T-cell (primary cell): ENCODE results near the gene SAV1. TPM values are rescaled to one million over a fixed set of nuclear protein-coding genes. Genes with fewer than 3 reads are reported as not detected.
"Not testable (repeated sequence)": the region's sequence is repeated elsewhere in the genome, so short reads cannot be mapped to it uniquely, and the experiment has no call there.

Experiments used
- ATAC-seq, 4 experiments: fragments of 200-7000 bp in 3 of 4; fragments of 150-1000 bp in 1 of 4; cut with Tn5 transposase; replicated peaks in 1 of 4; 1 replicate in 3 of 4; 2 replicates in 1 of 4; pipeline ENCODE4 v1.10.0; 2021; ENCODE audit warnings: moderate library complexity in 3 of 4, mild to moderate bottlenecking in 2 of 4, moderate number of reproducible peaks in 1 of 4
- CTCF ChIA-PET, 2 donors: fragments of 300-600 bp; sonication (Branson Sonifier 250); formaldehyde crosslinking; loops; one replicate each; lab custom pipeline; 2022; ENCODE audit warnings: antibody characterized with exemption in 2 of 2; lab: Charles Lee
- POLR2A ChIA-PET, 2 donors: fragments of 300-600 bp; sonication (Branson Sonifier 250); formaldehyde crosslinking; loops; one replicate each; lab custom pipeline; 2022; ENCODE audit warnings: antibody characterized with exemption in 2 of 2; lab: Charles Lee
- DNase-seq, 35 experiments: peaks; one replicate each; pipeline versions ENCODE4 v3.0.0 to v3.0.0-alpha.2; 2013 to 2023
- H3K27ac ChIP-seq: one replicate; pipeline ENCODE4 v1.5.1; 2013; ENCODE audit warnings: low read length
- H3K27me3 ChIP-seq, 2 experiments: replicated peaks in 1 of 2; 1 replicate in 1 of 2; 2 replicates in 1 of 2; pipeline versions ENCODE4 v1.6.1 to v1.7.0; 2013; ENCODE audit warnings: low read length in 1 of 2, mixed read lengths in 1 of 2; ENCODE audit not compliant: control insufficient read depth in 2 of 2, insufficient read depth in 2 of 2; ENCODE audit errors: extremely low read depth in 1 of 2
- H3K36me3 ChIP-seq, 2 donors: 1 replicate in 1 of 2; 2 replicates in 1 of 2; pipeline versions ENCODE4 v1.6.1 to v1.7.0; 2013; ENCODE audit warnings: low read length in 1 of 2; ENCODE audit not compliant: control insufficient read depth in 2 of 2, insufficient read depth in 1 of 2; ENCODE audit errors: extremely low read depth in 1 of 2
- H3K4me1 ChIP-seq, 2 experiments: 1 replicate in 1 of 2; 2 replicates in 1 of 2; pipeline versions ENCODE4 v1.6.1 to v1.7.0; 2013; ENCODE audit warnings: low read length in 2 of 2, mixed read lengths in 1 of 2; ENCODE audit not compliant: insufficient read depth in 2 of 2, control insufficient read depth in 1 of 2; ENCODE audit errors: extremely low read depth in 1 of 2
- H3K4me3 ChIP-seq, 2 donors: 1 replicate in 1 of 2; 2 replicates in 1 of 2; pipeline versions ENCODE4 v1.5.1 to v1.7.0; 2013; ENCODE audit warnings: mild to moderate bottlenecking in 2 of 2, low read length in 1 of 2, moderate library complexity in 1 of 2; ENCODE audit not compliant: control insufficient read depth in 1 of 2; ENCODE audit errors: extremely low read depth in 1 of 2
- H3K9me3 ChIP-seq: 2 replicates; pipeline ENCODE4 v1.7.0; 2013
- H3K27ac Mint-ChIP-seq, 2 donors: one replicate each; pipeline ENCODE4 v1.8.0; 2020 to 2021; ENCODE audit warnings: mild to moderate bottlenecking in 2 of 2, mixed read lengths in 2 of 2
- H3K27me3 Mint-ChIP-seq, 2 donors: one replicate each; pipeline ENCODE4 v1.8.0; 2021 to 2022; ENCODE audit warnings: mixed read lengths in 2 of 2
- H3K36me3 Mint-ChIP-seq: one replicate; pipeline ENCODE4 v1.8.0; 2021; ENCODE audit warnings: mixed read lengths
- H3K4me1 Mint-ChIP-seq, 3 donors: one replicate each; pipeline ENCODE4 v1.8.0; 2020 to 2022; ENCODE audit warnings: mixed read lengths in 3 of 3, mild to moderate bottlenecking in 1 of 3
- H3K4me3 Mint-ChIP-seq, 3 donors: one replicate each; pipeline ENCODE4 v1.8.0; 2020 to 2022; ENCODE audit warnings: mild to moderate bottlenecking in 3 of 3, mixed read lengths in 3 of 3, moderate library complexity in 3 of 3
- H3K9me3 Mint-ChIP-seq, 3 donors: one replicate each; pipeline ENCODE4 v1.8.0; 2020 to 2022; ENCODE audit warnings: mixed read lengths in 3 of 3
- WGBS: methylation state at CpG from one replicate; pipeline ENCODE4 v1.1.5; 2013; ENCODE audit warnings: missing lambda C conversion rate; ENCODE audit not compliant: insufficient coverage; 5-methylcytosine and 5-hydroxymethylcytosine counted together
- total RNA-seq, 35 experiments: library from RNA in 6 of 35; stranded (reverse) in 6 of 35; fragments of 120-200 nt in 1 of 35; gene quantifications; one replicate each; pipeline versions ENCODE4 v1.2.1 to v1.2.4 and lab custom pipeline; 2013 to 2026

The SAV1 gene
- total RNA-seq, 5 donors from 2014 or later (not counting 1 experiment from before 2014, with no cell fraction given), result 9.1 to 12.2 (median 11.1) TPM

GRCh38 chr14:50635141-50635540, 33.0 kb downstream of the SAV1 start:
- peaks cover 27% of the 10 kb centered on the region for H3K36me3 Mint-ChIP-seq
- ATAC-seq, result no peak
- no peak overlapping the region for H3K27ac Mint-ChIP-seq
- Histone ChIP-seq H3K27me3 (no peaks in the 10 kb centered on the region), H3K4me1 (no peaks in the 10 kb centered on the region), H3K9me3 (no peaks in the 10 kb centered on the region), H3K4me3 (no peak overlapping the region), H3K27ac (no peak overlapping the region), H3K36me3 (peaks cover under 1 to 3% of the 10 kb centered on the region in 2 donors)
- no peaks in the 10 kb centered on the region for H3K4me1 Mint-ChIP-seq
- H3K9me3 Mint-ChIP-seq, result no peaks in the 10 kb centered on the region
- H3K4me3 Mint-ChIP-seq, result no peak overlapping the region
- ChIA-PET CTCF (interaction anchor here in 1 of 2 donors (0.6 kb wide), 1 partner anchor 50 kb away, joined by 3 read pairs; no protein-coding TSS in a partner anchor), POLR2A (no interaction called here)
- H3K27me3 Mint-ChIP-seq, result no peaks in the 10 kb centered on the region
- 86% methylated on average over 1 of the region's 2 CpGs for WGBS
- DNase-seq, result no peak

GRCh38 chr14:50633954-50634353, 34.2 kb downstream of the SAV1 start:
- peaks cover 19% of the 10 kb centered on the region for H3K36me3 Mint-ChIP-seq
- CTCF ChIA-PET, result interaction anchor here in 1 of 2 donors (0.6 kb wide), 1 partner anchor 223 kb away, joined by 3 read pairs; no protein-coding TSS in a partner anchor
- no peak overlapping the region for H3K4me3 Mint-ChIP-seq
- Histone ChIP-seq H3K36me3 (peaks cover 0 to 3% of the 10 kb centered on the region in 2 donors), H3K9me3 (no peaks in the 10 kb centered on the region), H3K27me3 (no peaks in the 10 kb centered on the region), H3K4me3 (no peak overlapping the region), H3K27ac (no peak overlapping the region), H3K4me1 (no peaks in the 10 kb centered on the region)
- no peaks in the 10 kb centered on the region for H3K9me3 Mint-ChIP-seq
- no peaks in the 10 kb centered on the region for H3K27me3 Mint-ChIP-seq
- no peaks in the 10 kb centered on the region for H3K4me1 Mint-ChIP-seq
- POLR2A ChIA-PET, result no interaction called here
- H3K27ac Mint-ChIP-seq, result no peak overlapping the region
- WGBS, result no CpG with 5 or more reads among the region's 4 CpGs
- DNase-seq (no peak), ATAC-seq (no peak)

- no peak overlapping the region for H3K4me3 Mint-ChIP-seq
- ATAC-seq (no peak), DNase-seq (no peak)
- no peaks in the 10 kb centered on the region for H3K27me3 Mint-ChIP-seq
- Histone ChIP-seq H3K27me3 (no peaks in the 10 kb centered on the region), H3K4me3 (no peak overlapping the region), H3K9me3 (no peaks in the 10 kb centered on the region), H3K36me3 (peaks cover 0 to 3% of the 10 kb centered on the region in 2 donors), H3K4me1 (no peaks in the 10 kb centered on the region), H3K27ac (no peak overlapping the region)
- POLR2A ChIA-PET, result interaction anchor here (0.5 to 0.6 kb wide), 2 partner anchors 35 to 103 kb away, joined by 3 to 11 read pairs; no protein-coding TSS in a partner anchor
- no peaks in the 10 kb centered on the region for H3K4me1 Mint-ChIP-seq
- no peak overlapping the region for H3K27ac Mint-ChIP-seq
- no peaks in the 10 kb centered on the region for H3K9me3 Mint-ChIP-seq
- 100% methylated on average over 2 of the region's 4 CpGs for WGBS
- CTCF ChIA-PET, result interaction anchor here in 1 of 2 donors (0.6 kb wide), 1 partner anchor 173 kb away, joined by 7 read pairs; no protein-coding TSS in a partner anchor
- H3K36me3 Mint-ChIP-seq, result peaks cover 9% of the 10 kb centered on the region
These were observed 36.7 kb downstream of the SAV1 start for GRCh38 chr14:50631408-50631821.

GRCh38 chr14:50624947-50625346, 43.2 kb downstream of the SAV1 start:
- WGBS, result 100% methylated on average over 1 of the region's 4 CpGs
- H3K36me3 ChIP-seq, H3K9me3 Mint-ChIP-seq, H3K27ac Mint-ChIP-seq, DNase-seq, H3K27me3 Mint-ChIP-seq, H3K4me1 Mint-ChIP-seq, H3K9me3 ChIP-seq, H3K36me3 Mint-ChIP-seq, ATAC-seq, H3K4me3 ChIP-seq, H3K27ac ChIP-seq, H3K4me3 Mint-ChIP-seq, H3K4me1 ChIP-seq, CTCF ChIA-PET, POLR2A ChIA-PET, H3K27me3 ChIP-seq: not testable (repeated sequence)

GRCh38 chr14:50624447-50624846, 43.7 kb downstream of the SAV1 start:
- Mint-ChIP-seq H3K9me3 (no peaks in the 10 kb centered on the region), H3K27ac (no peak overlapping the region), H3K36me3 (peaks cover 5% of the 10 kb centered on the region), H3K4me1 (no peaks in the 10 kb centered on the region), H3K27me3 (no peaks in the 10 kb centered on the region), H3K4me3 (no peak overlapping the region)
- H3K4me3 ChIP-seq, result no peak overlapping the region
- POLR2A ChIA-PET, result no interaction called here
- DNase-seq (no peak), ATAC-seq (no peak)
- WGBS, result no CpG with 5 or more reads among the region's 1 CpG
- no peak overlapping the region for H3K27ac ChIP-seq
- H3K9me3 ChIP-seq, result no peaks in the 10 kb centered on the region
- CTCF ChIA-PET, result no interaction called here
- no peaks in the 10 kb centered on the region for H3K36me3 ChIP-seq
- H3K4me1 ChIP-seq, result no peaks in the 10 kb centered on the region
- no peaks in the 10 kb centered on the region for H3K27me3 ChIP-seq

- H3K27ac ChIP-seq, result no peak overlapping the region
- H3K9me3 ChIP-seq, result no peaks in the 10 kb centered on the region
- no peaks in the 10 kb centered on the region for H3K36me3 ChIP-seq
- H3K9me3 Mint-ChIP-seq, result no peaks in the 10 kb centered on the region
- no peak for DNase-seq
- no peak overlapping the region for H3K27ac Mint-ChIP-seq
- H3K4me1 ChIP-seq, result no peaks in the 10 kb centered on the region
- POLR2A ChIA-PET, result no interaction called here
- H3K27me3 ChIP-seq, result no peaks in the 10 kb centered on the region
- CTCF ChIA-PET, result no interaction called here
- no peaks in the 10 kb centered on the region for H3K4me1 Mint-ChIP-seq
- no peak overlapping the region for H3K4me3 Mint-ChIP-seq
- no peaks in the 10 kb centered on the region for H3K27me3 Mint-ChIP-seq
- peaks cover 5% of the 10 kb centered on the region for H3K36me3 Mint-ChIP-seq
- H3K4me3 ChIP-seq, result no peak overlapping the region
- no peak for ATAC-seq
- WGBS, result no CpG with 5 or more reads among the region's 1 CpG
These were observed 45.1 kb downstream of the SAV1 start for GRCh38 chr14:50622978-50623377.
